Caco-2 (cell line): ENCODE measurements around the gene NABP2. TPM values are rescaled to one million over a fixed set of nuclear protein-coding genes. Genes with fewer than 3 reads are reported as not detected.

Source experiments
- BruUV-seq: library from RNA; stranded (reverse); fragments of 400-500 nt; replicated peaks from 2 replicates; lab custom pipeline; 2021; lab: Mats Ljungman, UMichigan
- CTCF ChIA-PET: fragments of 300-600 bp; sonication (Branson Sonifier 250); formaldehyde crosslinking; loops from one replicate; lab custom pipeline; 2022; ENCODE audit warnings: antibody characterized with exemption; lab: Charles Lee
- POLR2A ChIA-PET: fragments of 300-600 bp; sonication (Branson Sonifier 250); formaldehyde crosslinking; loops from one replicate; lab custom pipeline; 2022; ENCODE audit warnings: antibody characterized with exemption; lab: Charles Lee
- DNase-seq, 2 experiments: peaks; one replicate each; pipeline versions ENCODE4 v3.0.0 to v3.0.0-alpha.2; 2020 to 2022
- H3K27me3 ChIP-seq: replicated peaks from 2 replicates; pipeline ENCODE4 v1.6.0; 2011; ENCODE audit warnings: low read length; ENCODE audit not compliant: control insufficient read depth, insufficient read depth
- H3K36me3 ChIP-seq: 2 replicates; pipeline ENCODE4 v1.5.1; 2011; ENCODE audit warnings: low read length; ENCODE audit not compliant: control insufficient read depth, insufficient read depth
- H3K4me1 ChIP-seq: fragments of 250-450 bp; sonication (Bioruptor Pico); 2 replicates; pipeline ENCODE4 v1.5.1; 2020; ENCODE audit warnings: mild to moderate bottlenecking
- H3K4me3 ChIP-seq: 2 replicates; pipeline ENCODE4 v1.5.1; 2011; ENCODE audit warnings: low read depth, mild to moderate bottlenecking, control low read depth, low read length
- H3K9me3 ChIP-seq: fragments of 250-450 bp; sonication (Bioruptor Pico); 2 replicates; pipeline ENCODE4 v1.5.1; 2020; ENCODE audit warnings: mild to moderate bottlenecking, moderate library complexity
- H3K27ac Mint-ChIP-seq: one replicate; pipeline ENCODE4 v1.8.0; 2022; ENCODE audit warnings: mixed read lengths; ENCODE audit not compliant: unreplicated experiment
- H3K27me3 Mint-ChIP-seq: one replicate; pipeline ENCODE4 v1.8.0; 2022; ENCODE audit warnings: mixed read lengths; ENCODE audit not compliant: insufficient read depth, unreplicated experiment
- H3K36me3 Mint-ChIP-seq: one replicate; pipeline ENCODE4 v1.8.0; 2022; ENCODE audit warnings: mild to moderate bottlenecking, mixed read lengths; ENCODE audit not compliant: insufficient read depth, unreplicated experiment
- H3K4me1 Mint-ChIP-seq: one replicate; pipeline ENCODE4 v1.8.0; 2022; ENCODE audit warnings: low read depth, mixed read lengths; ENCODE audit not compliant: unreplicated experiment
- H3K4me3 Mint-ChIP-seq: one replicate; pipeline ENCODE4 v1.8.0; 2022; ENCODE audit warnings: mild to moderate bottlenecking, moderate library complexity, mixed read lengths; ENCODE audit not compliant: unreplicated experiment
- H3K9me3 Mint-ChIP-seq: one replicate; pipeline ENCODE4 v1.8.0; 2022; ENCODE audit warnings: mixed read lengths; ENCODE audit not compliant: unreplicated experiment
- CTCF ChIP-seq, 2 experiments: fragments of 200-600 bp in 1 of 2; IDR thresholded peaks; 1 replicate in 1 of 2; 2 replicates in 1 of 2; pipeline versions ENCODE4 v1.5.1 to v1.8.0; 2011 to 2022; ENCODE audit warnings: antibody characterized with exemption in 1 of 2, control low read depth in 1 of 2, inconsistent platforms in 1 of 2, low read depth in 1 of 2, low read length in 1 of 2, mild to moderate bottlenecking in 1 of 2, moderate library complexity in 1 of 2; ENCODE audit not compliant: insufficient read depth in 1 of 2, severe bottlenecking in 1 of 2, unreplicated experiment in 1 of 2
- intact Hi-C: fragments of 100-400 bp; cut with micrococcal nuclease; formaldehyde crosslinking; loops from one replicate; pipeline ENCODE4 v1.10.0; 2022; ENCODE audit not compliant: unreplicated experiment
- total RNA-seq: library from RNA; stranded (reverse); gene quantifications from 2 replicates; pipeline ENCODE4 v1.2.3, GENCODE V29; 2022

The NABP2 gene
- total RNA-seq, 1 experiment from 2014 or later, result 32.1 TPM

GRCh38 chr12:56252649-56253048, 28.5 kb downstream of the NABP2 start:
- intact Hi-C loops, result no loop called here
- Histone ChIP-seq H3K27me3 (no peaks in the 10 kb centered on the region), H3K4me1 (peaks cover 11% of the 10 kb centered on the region), H3K4me3 (no peak overlapping the region), H3K36me3 (peaks cover 5% of the 10 kb centered on the region), H3K9me3 (no peaks in the 10 kb centered on the region)
- no peak for TF ChIP-seq CTCF (IDR thresholded peaks at IDR 0.05; ENCODE audit: insufficient read depth in 1 of 2, low read depth in 1 of 2, low read length in 1 of 2, severe bottlenecking in 1 of 2, unreplicated experiment in 1 of 2)
- Mint-ChIP-seq H3K4me3 (no peak overlapping the region), H3K36me3 (peaks cover 71% of the 10 kb centered on the region), H3K4me1 (no peaks in the 10 kb centered on the region), H3K27me3 (no peaks in the 10 kb centered on the region), H3K9me3 (no peaks in the 10 kb centered on the region), H3K27ac (no peak overlapping the region)
- BruUV-seq, result no TSS peak
- DNase-seq, result no peak
- ChIA-PET POLR2A (no interaction called here), CTCF (interaction anchor here (0.6 to 1.0 kb wide), 2 partner anchors 15 to 30 kb away, joined by 3 to 4 read pairs; no protein-coding TSS in a partner anchor)

GRCh38 chr12:56253091-56253490, 28.9 kb downstream of the NABP2 start:
- TF ChIP-seq CTCF (IDR thresholded peaks at IDR 0.05; ENCODE audit: insufficient read depth in 1 of 2, low read depth in 1 of 2, low read length in 1 of 2, severe bottlenecking in 1 of 2, unreplicated experiment in 1 of 2), result no peak
- H3K36me3 ChIP-seq, result peaks cover 5% of the 10 kb centered on the region
- Mint-ChIP-seq H3K27me3 (no peaks in the 10 kb centered on the region), H3K27ac (no peak overlapping the region), H3K9me3 (no peaks in the 10 kb centered on the region), H3K36me3 (peaks cover 68% of the 10 kb centered on the region), H3K4me1 (no peaks in the 10 kb centered on the region), H3K4me3 (no peak overlapping the region)
- no peak overlapping the region for H3K4me3 ChIP-seq
- DNase-seq, result no peak
- no peaks in the 10 kb centered on the region for H3K27me3 ChIP-seq
- CTCF ChIA-PET, result interaction anchor here (0.6 kb wide), 1 partner anchor 15 kb away, joined by 3 read pairs; no protein-coding TSS in a partner anchor
- intact Hi-C loops, result no loop called here
- no peaks in the 10 kb centered on the region for H3K9me3 ChIP-seq
- POLR2A ChIA-PET, result no interaction called here
- peaks cover 11% of the 10 kb centered on the region for H3K4me1 ChIP-seq
- no TSS peak for BruUV-seq

GRCh38 chr12:56255671-56256070, 31.5 kb downstream of the NABP2 start:
- no peak for TF ChIP-seq CTCF (IDR thresholded peaks at IDR 0.05; ENCODE audit: insufficient read depth in 1 of 2, low read depth in 1 of 2, low read length in 1 of 2, severe bottlenecking in 1 of 2, unreplicated experiment in 1 of 2)
- Histone ChIP-seq H3K4me1 (peaks cover 18% of the 10 kb centered on the region), H3K4me3 (no peak overlapping the region), H3K36me3 (peaks cover 5% of the 10 kb centered on the region), H3K27me3 (no peaks in the 10 kb centered on the region), H3K9me3 (no peaks in the 10 kb centered on the region)
- H3K27me3 Mint-ChIP-seq, result no peaks in the 10 kb centered on the region
- H3K9me3 Mint-ChIP-seq, result no peaks in the 10 kb centered on the region
- POLR2A ChIA-PET, result no interaction called here
- H3K36me3 Mint-ChIP-seq, result peaks cover 50% of the 10 kb centered on the region
- H3K4me3 Mint-ChIP-seq, result no peak overlapping the region
- no peak overlapping the region for H3K27ac Mint-ChIP-seq
- peaks cover 13% of the 10 kb centered on the region for H3K4me1 Mint-ChIP-seq
- DNase-seq, result no peak
- intact Hi-C loops, result loop anchor here (2.0 to 5.0 kb wide), 2 partner anchors 25 to 33 kb away; partner anchors contain the start of genes NABP2, RNF41 and SLC39A5
- BruUV-seq, result no TSS peak
- CTCF ChIA-PET, result no interaction called here
